ENCODE data around the gene ZNF318. TPM values are rescaled to one million over a fixed set of nuclear protein-coding genes. Genes with fewer than 3 reads are reported as not detected.

ZNF318 gene
- total RNA-seq, 1 donor from 2014 or later = 19.8 TPM

- Mint-ChIP-seq H3K4me1 (ENCODE audit: low read depth) (no peaks in the 10 kb centered on the region), H3K4me3 (ENCODE audit: unreplicated experiment) (no peak overlapping the region), H3K27ac (ENCODE audit: unreplicated experiment) (no peak overlapping the region), H3K27me3 (ENCODE audit: low read depth) (no peaks in the 10 kb centered on the region), H3K9me3 (ENCODE audit: low read depth) (no peaks in the 10 kb centered on the region), H3K36me3 (ENCODE audit: low read depth) (peaks cover 4% of the 10 kb centered on the region)
- no peak for DNase-seq (ENCODE audit: low spot score)
- no peak for TF ChIP-seq CTCF (IDR thresholded peaks at IDR 0.05)
Measured at GRCh38 chr6:43331470-43331869, 38.0 kb downstream of the ZNF318 start.

GRCh38 chr6:43328528-43328927 is 40.9 kb downstream of the ZNF318 start:
- H3K4me1 Mint-ChIP-seq (ENCODE audit: low read depth) = no peaks in the 10 kb centered on the region
- DNase-seq (ENCODE audit: low spot score) = no peak
- no peak overlapping the region for H3K27ac Mint-ChIP-seq (ENCODE audit: unreplicated experiment)
- H3K4me3 Mint-ChIP-seq (ENCODE audit: unreplicated experiment) = no peak overlapping the region
- H3K27me3 Mint-ChIP-seq (ENCODE audit: low read depth) = no peaks in the 10 kb centered on the region
- TF ChIP-seq CTCF (IDR thresholded peaks at IDR 0.05) = no peak
- H3K36me3 Mint-ChIP-seq (ENCODE audit: low read depth) = peaks cover 9% of the 10 kb centered on the region
- peaks cover 5% of the 10 kb centered on the region for H3K9me3 Mint-ChIP-seq (ENCODE audit: low read depth)

- Mint-ChIP-seq H3K27me3 (ENCODE audit: low read depth) (no peaks in the 10 kb centered on the region), H3K4me3 (ENCODE audit: unreplicated experiment) (no peak overlapping the region), H3K4me1 (ENCODE audit: low read depth) (no peaks in the 10 kb centered on the region), H3K27ac (ENCODE audit: unreplicated experiment) (no peak overlapping the region), H3K9me3 (ENCODE audit: low read depth) (peaks cover 5% of the 10 kb centered on the region), H3K36me3 (ENCODE audit: low read depth) (peaks cover 9% of the 10 kb centered on the region)
- no peak for TF ChIP-seq CTCF (IDR thresholded peaks at IDR 0.05)
- DNase-seq (ENCODE audit: low spot score) = no peak
Measured at GRCh38 chr6:43325876-43326275, 43.6 kb downstream of the ZNF318 start.

- Mint-ChIP-seq H3K4me3 (ENCODE audit: unreplicated experiment) (no peak overlapping the region), H3K36me3 (ENCODE audit: low read depth) (peaks cover 2% of the 10 kb centered on the region), H3K27ac (ENCODE audit: unreplicated experiment) (no peak overlapping the region), H3K27me3 (ENCODE audit: low read depth) (peaks cover 2% of the 10 kb centered on the region), H3K9me3 (ENCODE audit: low read depth) (no peaks in the 10 kb centered on the region), H3K4me1 (ENCODE audit: low read depth) (no peaks in the 10 kb centered on the region)
- no peak for TF ChIP-seq CTCF (IDR thresholded peaks at IDR 0.05)
- DNase-seq (ENCODE audit: low spot score) = no peak
Measured at GRCh38 chr6:43318011-43318410, 51.4 kb downstream of the ZNF318 start.

GRCh38 chr6:43313813-43314212 is 55.6 kb downstream of the ZNF318 start:
- TF ChIP-seq CTCF (IDR thresholded peaks at IDR 0.05) = no peak
- peaks cover 2% of the 10 kb centered on the region for H3K36me3 Mint-ChIP-seq (ENCODE audit: low read depth)
- no peak for DNase-seq (ENCODE audit: low spot score)
- H3K4me1 Mint-ChIP-seq (ENCODE audit: low read depth) = peaks cover 1% of the 10 kb centered on the region
- H3K9me3 Mint-ChIP-seq (ENCODE audit: low read depth) = no peaks in the 10 kb centered on the region
- peaks cover 6% of the 10 kb centered on the region for H3K27me3 Mint-ChIP-seq (ENCODE audit: low read depth)
- no peak overlapping the region for H3K4me3 Mint-ChIP-seq (ENCODE audit: unreplicated experiment)
- no peak overlapping the region for H3K27ac Mint-ChIP-seq (ENCODE audit: unreplicated experiment)

All from chondrocyte (in vitro differentiated cells).